GM21576 (cell line): ENCODE results near the gene TNXB.
"Not testable (repeated sequence)": the region's sequence is repeated elsewhere in the genome, so short reads cannot be mapped to it uniquely, and the experiment has no call there.

ENCODE experiments used
- ATAC-seq: cut with Tn5 transposase; IDR thresholded peaks from one replicate; pipeline ENCODE4 v1.9.1; 2021; ENCODE audit warnings: mild to moderate bottlenecking, moderate library complexity; ENCODE audit not compliant: unreplicated experiment

The TNXB gene

DNA sequence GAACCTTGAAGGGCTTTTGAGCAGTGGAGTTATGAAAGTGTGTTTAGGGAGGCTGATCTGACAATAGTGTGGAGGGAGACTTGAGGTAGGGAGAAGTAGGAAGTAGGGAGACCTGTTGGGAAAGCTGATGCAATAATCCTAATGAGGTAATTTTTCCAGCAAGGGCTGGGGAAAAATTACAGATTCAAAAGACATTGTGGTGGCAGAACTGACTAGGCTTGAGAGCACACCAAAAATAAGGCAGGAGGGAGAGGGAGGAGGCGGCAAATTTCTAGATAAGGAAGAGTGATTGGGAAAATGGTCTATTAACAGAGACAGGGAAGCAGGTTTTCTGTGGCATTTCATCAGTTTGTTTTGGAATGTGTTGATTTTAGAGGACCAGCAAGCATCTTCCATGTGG lies 37.1 kb upstream of the TNXB start:
- ATAC-seq, result no peak

DNA sequence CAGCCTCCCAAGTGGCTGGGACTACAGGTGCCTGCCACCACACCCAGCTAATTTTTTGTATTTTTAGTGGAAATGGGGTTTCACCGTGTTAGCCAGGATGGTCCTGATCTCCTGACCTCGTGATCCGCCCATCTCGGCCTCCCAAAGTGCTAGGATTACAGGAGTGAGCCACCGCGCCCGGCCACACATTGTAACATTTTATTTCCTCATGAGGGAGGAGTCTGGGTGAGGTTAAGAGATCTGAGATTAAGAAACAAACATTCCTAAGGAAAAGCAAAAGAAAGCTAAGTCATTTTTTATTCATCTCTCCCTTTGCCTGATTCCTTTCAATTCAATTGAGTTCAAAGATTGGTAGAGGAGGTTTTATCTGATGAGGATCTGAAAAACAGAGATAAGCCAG lies 35.1 kb upstream of the TNXB start:
- not testable (repeated sequence) for ATAC-seq

GRCh38 chr6:32140420-32141046 lies 31.4 kb upstream of the TNXB start:
- ATAC-seq, result no peak

DNA sequence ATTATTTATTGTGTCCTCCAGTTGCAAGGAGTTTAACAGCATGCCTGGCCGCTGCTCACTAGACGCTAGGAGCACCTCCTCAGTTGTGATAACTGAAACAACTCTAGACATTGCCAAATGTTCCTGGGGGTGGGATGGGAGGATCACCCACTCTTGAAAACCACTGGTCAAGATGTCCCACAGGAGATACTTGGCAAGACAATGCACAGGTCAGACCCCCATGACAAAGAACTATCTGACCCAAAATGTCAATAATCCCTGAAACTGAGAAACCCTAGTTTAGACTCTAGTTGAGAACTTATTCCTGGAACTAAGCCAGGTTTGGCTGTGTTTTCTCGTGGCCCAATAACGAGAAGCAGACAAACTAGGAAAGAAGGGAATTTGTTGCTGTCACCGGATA lies 30.5 kb upstream of the TNXB start:
- no peak for ATAC-seq

GRCh38 chr6:32137454-32137853 lies 28.3 kb upstream of the TNXB start:
- ATAC-seq, result no peak

GRCh38 chr6:32133786-32134185 lies 24.6 kb upstream of the TNXB start:
- ATAC-seq, result no peak

- no peak for ATAC-seq
These were observed 23.0 kb upstream of the TNXB start for GRCh38 chr6:32132110-32132509.

DNA sequence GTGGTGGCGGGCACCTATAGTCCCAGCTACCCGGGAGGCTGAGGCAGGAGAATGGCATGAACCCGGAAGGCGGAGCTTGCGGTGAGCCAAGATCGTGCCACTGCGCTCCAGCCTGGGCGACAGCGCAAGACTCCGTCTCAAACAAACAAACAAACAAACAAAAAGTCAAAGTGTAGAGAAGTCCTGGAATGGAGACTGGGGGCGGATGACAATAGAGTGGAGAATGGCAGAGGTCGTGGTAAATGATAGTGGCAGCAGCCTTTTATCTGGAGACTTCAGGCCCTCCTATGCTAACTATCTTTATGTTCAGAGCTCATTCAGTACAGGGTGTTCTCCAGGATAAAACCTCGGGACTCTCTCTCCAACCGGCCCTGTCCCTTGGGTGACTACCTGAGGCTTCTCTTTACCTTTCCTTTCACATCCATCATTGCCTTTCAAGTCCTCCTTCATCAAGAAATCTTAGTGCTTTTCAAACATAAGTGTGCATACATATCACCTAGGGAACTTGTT lies 22.4 kb upstream of the TNXB start:
- no peak for ATAC-seq

- peak; percentile 5 for ATAC-seq
These were observed 20.4 kb upstream of the TNXB start for GRCh38 chr6:32129297-32130088.

DNA sequence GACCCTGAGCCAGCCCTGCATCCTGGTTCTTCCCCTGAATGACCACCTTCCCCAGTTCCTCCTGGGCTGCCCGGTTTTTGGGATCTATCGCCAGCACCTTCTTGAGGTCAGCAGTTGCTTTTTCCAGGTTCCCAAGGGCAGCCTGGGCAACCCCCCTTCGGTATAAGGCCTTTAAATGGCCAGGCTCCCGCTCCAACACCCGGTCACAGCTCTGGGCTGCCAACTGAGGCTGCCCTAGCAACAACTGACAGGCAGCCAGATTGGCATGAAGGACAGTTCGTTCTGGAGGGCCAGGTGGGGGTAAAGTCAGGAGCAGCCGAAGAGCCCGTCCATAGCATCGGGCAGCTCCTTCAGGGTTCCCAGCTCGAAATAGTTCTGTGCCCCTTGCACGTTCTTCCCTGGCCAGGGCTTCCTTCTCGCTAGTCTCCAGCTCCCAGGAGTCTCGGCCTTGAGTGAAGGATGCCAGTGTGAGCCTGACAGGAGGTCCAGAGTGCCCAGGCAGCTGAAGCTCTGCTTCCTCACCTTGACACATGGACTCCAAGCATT lies 19.7 kb upstream of the TNXB start:
- no peak for ATAC-seq

DNA sequence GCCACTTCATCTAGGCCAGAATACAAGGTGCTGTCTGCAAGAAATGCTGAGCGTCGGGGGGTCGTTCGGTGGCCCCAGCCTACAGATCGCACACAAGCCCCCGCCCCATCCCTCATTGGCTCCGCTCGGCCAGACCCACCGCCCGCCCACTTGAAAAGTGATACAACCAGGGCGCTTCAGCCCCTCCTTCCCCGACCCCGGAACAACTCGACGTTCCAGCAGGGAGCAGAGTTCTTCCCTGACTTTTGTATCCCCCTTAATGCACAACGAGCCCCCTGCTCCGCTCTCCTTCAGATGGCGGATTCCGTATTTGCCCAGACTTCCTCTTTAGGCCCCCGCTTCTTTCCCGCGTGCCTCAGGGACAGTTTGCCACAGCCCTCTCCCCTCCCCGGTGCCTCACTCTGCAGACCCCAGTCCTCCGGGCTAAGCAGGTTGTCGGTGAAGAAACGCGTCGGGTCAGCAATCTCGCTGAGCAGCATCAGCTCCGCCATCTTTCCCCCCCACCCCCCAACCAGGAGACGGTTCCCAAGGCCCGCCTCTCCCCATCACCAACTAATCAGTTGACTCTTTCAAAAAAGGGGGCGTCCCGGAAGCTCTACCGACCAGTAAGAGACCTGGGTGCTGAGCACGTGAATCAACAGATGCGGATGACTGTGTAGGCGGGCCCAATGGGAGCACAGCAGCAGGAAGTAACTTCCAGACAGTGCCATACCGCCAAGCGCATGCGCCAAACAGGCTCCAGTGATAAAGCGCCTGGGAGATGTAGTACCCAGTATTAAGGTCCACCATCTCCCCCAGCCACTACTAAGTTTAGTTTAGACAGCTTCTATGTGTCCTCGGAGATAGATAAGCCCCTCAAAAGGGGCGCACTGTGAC lies 18.8 kb upstream of the TNXB start, which contains the start of gene ATF6B:
TSS of gene ATF6B (minus strand) at position 530 of the 876 bp plus-strand sequence. CDS start at position 491, 39 bp downstream.
- ATAC-seq, result peak; percentile 86

DNA sequence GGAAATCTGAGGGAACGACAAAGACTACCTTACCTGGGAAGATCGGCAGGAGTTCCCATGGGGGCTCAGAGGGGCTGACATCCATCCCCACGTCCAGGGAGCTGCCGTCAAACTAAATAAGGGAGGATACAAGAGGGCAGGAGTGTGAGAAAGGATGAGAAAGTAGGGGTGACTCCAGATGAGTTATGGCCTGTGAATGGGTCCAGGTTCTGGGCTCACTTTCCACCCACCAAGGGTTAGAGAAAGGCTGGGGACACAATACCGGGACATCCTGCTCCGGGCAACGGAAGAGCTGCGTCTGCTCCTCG lies 18.2 kb upstream of the TNXB start:
- ATAC-seq, result no peak

DNA sequence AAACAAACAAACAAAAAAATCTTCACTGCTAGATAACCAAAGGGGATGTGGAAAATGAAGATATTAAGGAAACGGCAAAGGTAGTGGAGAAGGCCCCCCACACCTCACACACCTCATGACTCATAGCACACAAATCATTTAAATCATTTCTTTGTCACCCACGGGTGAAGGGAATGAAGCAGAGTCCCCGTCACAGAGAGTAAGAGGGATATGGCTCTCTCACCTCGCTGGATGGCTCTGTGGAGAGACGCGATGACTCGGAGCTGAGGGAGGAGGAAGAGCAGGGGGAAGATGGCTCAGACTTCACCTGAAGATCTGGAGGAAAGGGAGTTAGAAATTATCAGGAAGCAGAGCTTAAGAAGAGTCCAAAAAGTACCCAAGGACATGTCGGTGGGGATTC lies 17.7 kb upstream of the TNXB start:
- ATAC-seq, result no peak

GRCh38 chr6:32123681-32124080 lies 14.5 kb upstream of the TNXB start:
- ATAC-seq, result no peak

- ATAC-seq, result no peak
These were observed 11.5 kb upstream of the TNXB start for GRCh38 chr6:32120573-32121059.

- no peak for ATAC-seq
These were observed 9.9 kb upstream of the TNXB start for GRCh38 chr6:32118782-32119628.

DNA sequence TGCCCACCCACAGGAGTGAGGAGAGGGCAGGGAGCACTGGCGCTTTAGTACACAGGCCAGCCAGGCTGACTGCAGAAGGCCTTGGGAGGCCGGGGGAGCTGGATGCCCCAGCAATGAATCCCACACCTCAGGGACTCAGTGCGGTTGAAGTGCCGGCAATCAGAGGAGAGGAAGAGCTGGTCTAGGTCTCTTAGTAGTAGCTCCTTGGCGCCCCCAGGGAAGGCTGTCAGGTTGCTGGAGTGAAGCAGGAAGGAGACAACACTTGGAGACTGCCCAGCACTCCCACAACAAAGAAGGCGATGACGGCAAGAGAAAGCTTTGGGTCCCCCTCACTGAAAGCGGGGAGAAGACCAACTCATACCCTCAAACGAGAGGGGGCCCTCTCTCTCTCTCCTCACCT lies 8.3 kb upstream of the TNXB start:
- no peak for ATAC-seq

GRCh38 chr6:32116674-32117073 lies 7.5 kb upstream of the TNXB start:
- no peak for ATAC-seq

GRCh38 chr6:32115623-32116022 lies 6.5 kb upstream of the TNXB start:
- ATAC-seq, result no peak

DNA sequence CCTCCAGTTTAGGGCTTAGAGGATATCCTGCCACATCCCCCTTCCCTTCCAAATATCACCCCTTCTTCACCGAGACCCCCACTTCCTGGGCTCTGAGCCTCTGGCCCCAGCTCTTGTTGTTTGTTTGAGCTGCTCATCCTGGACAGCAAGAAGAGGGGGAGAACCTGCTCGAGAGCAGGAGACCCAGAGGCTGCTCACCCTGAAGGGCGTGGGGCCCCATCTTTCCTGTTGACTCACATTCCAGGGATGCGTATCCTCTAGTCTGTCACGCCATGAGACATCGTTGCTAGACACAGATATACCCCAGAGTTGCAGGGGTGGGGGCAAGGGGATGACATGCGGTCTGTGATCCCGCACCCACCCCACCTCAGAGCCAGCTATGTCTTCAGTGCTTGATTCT lies 5.7 kb upstream of the TNXB start:
- ATAC-seq, result no peak
